ENCODE results near the gene ZSCAN16.
A peak's percentile ranks its signal among the peaks of the same experiment; 100 is the strongest.

Gene ZSCAN16

DNA sequence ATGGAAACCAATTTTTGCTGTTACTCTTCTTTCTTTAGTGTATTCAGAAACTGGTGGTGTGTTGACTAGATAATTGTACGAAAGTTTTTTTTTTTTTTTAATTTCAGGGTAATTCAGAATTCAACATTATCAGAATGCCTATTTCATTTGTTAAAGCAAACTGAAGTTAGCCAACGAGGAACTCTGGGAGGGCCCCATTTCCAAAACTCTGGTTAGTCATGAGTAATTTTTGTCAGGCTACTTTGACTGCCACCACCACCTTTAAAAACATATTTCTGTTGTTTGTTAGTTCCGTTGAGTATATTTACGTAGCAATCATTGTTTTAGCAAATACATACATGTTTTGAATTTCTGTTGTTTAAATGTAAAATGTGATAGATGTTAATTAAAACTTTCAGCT, 18.0 kb downstream of the ZSCAN16 start:
- no peaks in the 10 kb centered on the region for H4K20me1 ChIP-seq (ENCODE audit: insufficient read depth)
- H3K27me3 ChIP-seq (ENCODE audit: insufficient read depth, low read depth): no peaks in the 10 kb centered on the region
- peaks cover 39% of the 10 kb centered on the region for H3K4me1 ChIP-seq (ENCODE audit: low read depth, poor library complexity, severe bottlenecking)
- H2AFZ ChIP-seq (ENCODE audit: low read depth): no peak overlapping the region
- H3K4me2 ChIP-seq: peak overlapping the region; percentile 92
- peak overlapping the region; percentile 12; the same call in 1 of the 2 replicates for H3K27ac ChIP-seq
- H3K79me2 ChIP-seq (ENCODE audit: insufficient read depth, low read depth): peaks cover 23% of the 10 kb centered on the region
- peaks cover 2% of the 10 kb centered on the region for H3K36me3 ChIP-seq (ENCODE audit: insufficient read depth)
- H3K9ac ChIP-seq: peak overlapping the region; percentile 50; the same call in 1 of the 2 replicates
- H3K4me3 ChIP-seq (IDR thresholded peaks at IDR 0.05; ENCODE audit: insufficient read depth, low read depth, low read length): peak overlapping the region; percentile 49
- TF ChIP-seq, protein P1, sequence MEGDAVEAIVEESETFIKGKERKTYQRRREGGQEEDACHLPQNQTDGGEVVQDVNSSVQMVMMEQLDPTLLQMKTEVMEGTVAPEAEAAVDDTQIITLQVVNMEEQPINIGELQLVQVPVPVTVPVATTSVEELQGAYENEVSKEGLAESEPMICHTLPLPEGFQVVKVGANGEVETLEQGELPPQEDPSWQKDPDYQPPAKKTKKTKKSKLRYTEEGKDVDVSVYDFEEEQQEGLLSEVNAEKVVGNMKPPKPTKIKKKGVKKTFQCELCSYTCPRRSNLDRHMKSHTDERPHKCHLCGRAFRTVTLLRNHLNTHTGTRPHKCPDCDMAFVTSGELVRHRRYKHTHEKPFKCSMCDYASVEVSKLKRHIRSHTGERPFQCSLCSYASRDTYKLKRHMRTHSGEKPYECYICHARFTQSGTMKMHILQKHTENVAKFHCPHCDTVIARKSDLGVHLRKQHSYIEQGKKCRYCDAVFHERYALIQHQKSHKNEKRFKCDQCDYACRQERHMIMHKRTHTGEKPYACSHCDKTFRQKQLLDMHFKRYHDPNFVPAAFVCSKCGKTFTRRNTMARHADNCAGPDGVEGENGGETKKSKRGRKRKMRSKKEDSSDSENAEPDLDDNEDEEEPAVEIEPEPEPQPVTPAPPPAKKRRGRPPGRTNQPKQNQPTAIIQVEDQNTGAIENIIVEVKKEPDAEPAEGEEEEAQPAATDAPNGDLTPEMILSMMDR (conservative IDR thresholded peaks at IDR 0.05; ENCODE audit: low read depth, low read length): no peak

DNA sequence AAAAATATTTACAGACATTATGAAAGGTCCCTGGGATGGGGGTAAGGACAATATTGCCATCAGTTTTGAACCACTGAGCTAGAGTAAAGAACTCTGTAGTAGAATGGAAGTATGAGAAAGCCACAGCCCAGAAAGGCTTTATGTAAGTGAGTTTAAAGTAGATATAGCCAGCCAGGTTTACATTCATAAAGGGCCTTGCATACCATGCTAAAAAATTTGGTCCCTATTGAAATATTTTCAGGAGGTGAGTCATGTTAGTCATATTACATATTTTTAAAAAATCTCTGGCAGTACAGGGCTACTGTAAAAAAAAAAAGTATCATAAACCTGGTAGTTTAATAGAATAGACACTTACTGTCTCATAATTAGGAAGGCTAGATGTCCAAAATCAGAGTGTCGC, 20.8 kb downstream of the ZSCAN16 start:
- H3K79me2 ChIP-seq (ENCODE audit: insufficient read depth, low read depth): peaks cover 23% of the 10 kb centered on the region
- H3K27ac ChIP-seq: no peak overlapping the region
- peaks cover 11% of the 10 kb centered on the region for H3K36me3 ChIP-seq (ENCODE audit: insufficient read depth)
- no peaks in the 10 kb centered on the region for H3K27me3 ChIP-seq (ENCODE audit: insufficient read depth, low read depth)
- no peak overlapping the region for H2AFZ ChIP-seq (ENCODE audit: low read depth)
- H3K4me2 ChIP-seq: no peak overlapping the region
- TF ChIP-seq, protein P1 (conservative IDR thresholded peaks at IDR 0.05; ENCODE audit: low read depth, low read length): no peak
- H4K20me1 ChIP-seq (ENCODE audit: insufficient read depth): no peaks in the 10 kb centered on the region
- no peak overlapping the region for H3K9ac ChIP-seq
- H3K4me3 ChIP-seq (IDR thresholded peaks at IDR 0.05; ENCODE audit: insufficient read depth, low read depth, low read length): no peak overlapping the region
- peaks cover 21% of the 10 kb centered on the region for H3K4me1 ChIP-seq (ENCODE audit: low read depth, poor library complexity, severe bottlenecking)

DNA sequence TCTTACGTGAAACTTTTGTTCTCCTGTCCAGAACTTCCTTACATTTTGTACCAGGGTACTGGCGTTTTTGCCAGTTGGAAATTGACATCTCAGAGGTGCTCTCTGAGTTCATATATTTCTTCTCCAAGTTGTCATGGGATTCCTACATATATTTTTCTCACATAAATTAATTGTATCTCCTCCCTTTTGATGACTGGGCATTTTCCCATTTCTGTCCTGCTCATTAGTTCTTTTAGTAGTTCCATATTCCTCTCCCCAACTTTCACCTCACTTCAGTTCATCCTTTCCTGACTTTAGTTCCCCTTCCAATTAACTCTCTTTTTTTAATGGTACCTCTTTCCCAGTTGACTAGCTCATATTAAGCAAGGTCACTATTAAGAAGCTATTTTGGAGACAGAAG, 28.1 kb downstream of the ZSCAN16 start:
- Histone ChIP-seq H3K27me3 (ENCODE audit: insufficient read depth, low read depth) (no peaks in the 10 kb centered on the region), H3K4me2 (no peak overlapping the region), H2AFZ (ENCODE audit: low read depth) (no peak overlapping the region), H3K36me3 (ENCODE audit: insufficient read depth) (peaks cover 35% of the 10 kb centered on the region; the same call in 1 of the 2 replicates), H3K4me3 (IDR thresholded peaks at IDR 0.05; ENCODE audit: insufficient read depth, low read depth, low read length) (no peak overlapping the region), H3K79me2 (ENCODE audit: insufficient read depth, low read depth) (no peaks in the 10 kb centered on the region), H3K4me1 (ENCODE audit: low read depth, poor library complexity, severe bottlenecking) (no peaks in the 10 kb centered on the region), H4K20me1 (ENCODE audit: insufficient read depth) (no peaks in the 10 kb centered on the region), H3K27ac (no peak overlapping the region), H3K9ac (no peak overlapping the region)
- TF ChIP-seq, protein P1 (conservative IDR thresholded peaks at IDR 0.05; ENCODE audit: low read depth, low read length): no peak

DNA sequence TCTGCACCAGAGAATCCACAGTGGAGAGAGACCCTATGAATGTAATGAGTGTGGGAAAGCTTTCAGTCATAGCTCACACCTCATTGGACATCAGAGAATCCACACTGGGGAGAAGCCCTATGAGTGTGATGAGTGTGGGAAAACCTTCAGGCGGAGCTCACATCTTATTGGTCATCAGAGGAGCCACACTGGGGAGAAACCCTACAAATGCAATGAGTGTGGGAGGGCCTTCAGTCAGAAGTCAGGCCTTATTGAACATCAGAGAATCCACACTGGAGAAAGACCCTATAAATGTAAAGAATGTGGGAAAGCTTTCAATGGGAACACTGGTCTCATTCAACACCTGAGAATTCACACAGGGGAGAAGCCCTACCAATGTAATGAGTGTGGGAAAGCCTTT, 29.1 kb downstream of the ZSCAN16 start:
- Histone ChIP-seq H3K4me1 (ENCODE audit: low read depth, poor library complexity, severe bottlenecking) (no peaks in the 10 kb centered on the region), H3K79me2 (ENCODE audit: insufficient read depth, low read depth) (no peaks in the 10 kb centered on the region), H3K4me3 (IDR thresholded peaks at IDR 0.05; ENCODE audit: insufficient read depth, low read depth, low read length) (no peak overlapping the region), H3K27ac (no peak overlapping the region), H2AFZ (ENCODE audit: low read depth) (no peak overlapping the region), H3K36me3 (ENCODE audit: insufficient read depth) (peaks cover 33% of the 10 kb centered on the region; the same call in 1 of the 2 replicates), H3K4me2 (no peak overlapping the region), H3K27me3 (ENCODE audit: insufficient read depth, low read depth) (no peaks in the 10 kb centered on the region), H4K20me1 (ENCODE audit: insufficient read depth) (no peaks in the 10 kb centered on the region), H3K9ac (no peak overlapping the region)
- TF ChIP-seq, protein P1 (conservative IDR thresholded peaks at IDR 0.05; ENCODE audit: low read depth, low read length): no peak

Measured in KMS-11 (cell line).